A549 (cell line): Measurements from ENCODE around the gene CGB2.

ENCODE experiments used
- CBX2 ChIP-seq: fragments of 200-600 bp; sonication (generic); IDR thresholded peaks from 2 replicates; pipeline ENCODE4 v1.6.1; 2016; ENCODE audit warnings: low read depth, mild to moderate bottlenecking, borderline replicate concordance
- CHD2 ChIP-seq: fragments of 150-350 bp; IDR thresholded peaks from 2 replicates; pipeline ENCODE4 v1.6.1; 2014; ENCODE audit warnings: low read length; ENCODE audit not compliant: partially characterized antibody
- EP300 ChIP-seq, 2 experiments: fragments of >200 bp; sonication (Bioruptor Twin); formaldehyde crosslinking; IDR thresholded peaks; 2 replicates in 1 of 2; 3 replicates in 1 of 2; pipeline ENCODE4 v1.6.1; 2016 to 2017
- ESRRA ChIP-seq: fragments of 150-350 bp; IDR thresholded peaks from 2 replicates; pipeline ENCODE4 v1.6.1; 2014; ENCODE audit warnings: mild to moderate bottlenecking, low read length, borderline replicate concordance
- JUN ChIP-seq, 2 experiments: fragments of >200 bp; sonication (Bioruptor Twin); formaldehyde crosslinking; IDR thresholded peaks; 2 replicates in 1 of 2; 3 replicates in 1 of 2; pipeline ENCODE4 v1.6.1; 2016 to 2017
- MAZ ChIP-seq: fragments of 150-350 bp; IDR thresholded peaks from 2 replicates; pipeline ENCODE4 v1.6.1; 2014; ENCODE audit warnings: antibody characterized with exemption, low read depth, low read length, borderline replicate concordance
- MYC ChIP-seq: IDR thresholded peaks from 2 replicates; pipeline ENCODE4 v1.6.1; 2012; ENCODE audit warnings: mild to moderate bottlenecking, inconsistent platforms, low read length, improper control_type of control experiment, borderline replicate concordance
- PHF8 ChIP-seq: fragments of 200-600 bp; sonication (generic); IDR thresholded peaks from 2 replicates; pipeline ENCODE4 v1.6.1; 2016; ENCODE audit warnings: low read depth, mild to moderate bottlenecking, antibody characterized with exemption, moderate library complexity, borderline replicate concordance
- ZFP36 ChIP-seq: fragments of 450-650 bp; IDR thresholded peaks from 2 replicates; pipeline ENCODE4 v1.6.1; 2014; ENCODE audit warnings: borderline replicate concordance; ENCODE audit not compliant: partially characterized antibody
- TF ChIP-seq, protein P1 (sequence below): fragments of >200 bp; sonication (Bioruptor Twin); formaldehyde crosslinking; IDR thresholded peaks from 3 replicates; pipeline ENCODE4 v1.5.1; 2016
- TF ChIP-seq, protein P2 (sequence below): fragments of 250-450 bp; sonication (Bioruptor Pico); IDR thresholded peaks from 2 replicates; pipeline ENCODE4 v1.5.0; 2021; ENCODE audit warnings: mild to moderate bottlenecking, moderate library complexity, borderline replicate concordance
- TF ChIP-seq, protein P3 (sequence below): fragments of 200-600 bp; sonication (generic); IDR thresholded peaks from 2 replicates; pipeline ENCODE4 v1.6.1; 2016; ENCODE audit warnings: antibody characterized with exemption, mild to moderate bottlenecking, moderate library complexity

DNA sequence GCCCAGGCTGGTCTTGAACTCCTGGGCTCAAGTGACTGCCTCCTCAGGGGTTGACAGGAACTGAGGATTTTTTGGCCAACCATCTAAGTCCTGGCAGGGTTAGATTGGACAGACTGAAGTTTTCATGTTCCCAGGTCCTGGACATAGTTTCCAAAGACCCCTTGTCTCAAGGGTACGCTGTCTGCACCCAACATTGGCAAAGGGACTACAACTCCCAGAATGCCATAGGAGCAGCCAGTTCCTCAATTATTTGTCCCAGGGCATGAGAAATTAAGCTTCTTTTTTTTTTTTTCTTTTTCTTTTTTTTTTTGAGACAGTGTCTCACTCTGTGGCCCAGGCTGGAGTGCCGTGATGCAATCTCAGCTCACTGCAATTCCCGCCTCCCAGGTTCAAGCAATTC is 45.5 kb upstream of the CGB2 start:
- TF ChIP-seq CHD2 = no peak
- no peak for TF ChIP-seq MAZ
- TF ChIP-seq CBX2 = no peak
- no peak for TF ChIP-seq JUN (IDR thresholded peaks at IDR 0.05)
- TF ChIP-seq, protein P1, sequence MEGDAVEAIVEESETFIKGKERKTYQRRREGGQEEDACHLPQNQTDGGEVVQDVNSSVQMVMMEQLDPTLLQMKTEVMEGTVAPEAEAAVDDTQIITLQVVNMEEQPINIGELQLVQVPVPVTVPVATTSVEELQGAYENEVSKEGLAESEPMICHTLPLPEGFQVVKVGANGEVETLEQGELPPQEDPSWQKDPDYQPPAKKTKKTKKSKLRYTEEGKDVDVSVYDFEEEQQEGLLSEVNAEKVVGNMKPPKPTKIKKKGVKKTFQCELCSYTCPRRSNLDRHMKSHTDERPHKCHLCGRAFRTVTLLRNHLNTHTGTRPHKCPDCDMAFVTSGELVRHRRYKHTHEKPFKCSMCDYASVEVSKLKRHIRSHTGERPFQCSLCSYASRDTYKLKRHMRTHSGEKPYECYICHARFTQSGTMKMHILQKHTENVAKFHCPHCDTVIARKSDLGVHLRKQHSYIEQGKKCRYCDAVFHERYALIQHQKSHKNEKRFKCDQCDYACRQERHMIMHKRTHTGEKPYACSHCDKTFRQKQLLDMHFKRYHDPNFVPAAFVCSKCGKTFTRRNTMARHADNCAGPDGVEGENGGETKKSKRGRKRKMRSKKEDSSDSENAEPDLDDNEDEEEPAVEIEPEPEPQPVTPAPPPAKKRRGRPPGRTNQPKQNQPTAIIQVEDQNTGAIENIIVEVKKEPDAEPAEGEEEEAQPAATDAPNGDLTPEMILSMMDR = no peak
- no peak for TF ChIP-seq PHF8
- TF ChIP-seq EP300 (IDR thresholded peaks at IDR 0.05) = no peak
- TF ChIP-seq, protein P2, sequence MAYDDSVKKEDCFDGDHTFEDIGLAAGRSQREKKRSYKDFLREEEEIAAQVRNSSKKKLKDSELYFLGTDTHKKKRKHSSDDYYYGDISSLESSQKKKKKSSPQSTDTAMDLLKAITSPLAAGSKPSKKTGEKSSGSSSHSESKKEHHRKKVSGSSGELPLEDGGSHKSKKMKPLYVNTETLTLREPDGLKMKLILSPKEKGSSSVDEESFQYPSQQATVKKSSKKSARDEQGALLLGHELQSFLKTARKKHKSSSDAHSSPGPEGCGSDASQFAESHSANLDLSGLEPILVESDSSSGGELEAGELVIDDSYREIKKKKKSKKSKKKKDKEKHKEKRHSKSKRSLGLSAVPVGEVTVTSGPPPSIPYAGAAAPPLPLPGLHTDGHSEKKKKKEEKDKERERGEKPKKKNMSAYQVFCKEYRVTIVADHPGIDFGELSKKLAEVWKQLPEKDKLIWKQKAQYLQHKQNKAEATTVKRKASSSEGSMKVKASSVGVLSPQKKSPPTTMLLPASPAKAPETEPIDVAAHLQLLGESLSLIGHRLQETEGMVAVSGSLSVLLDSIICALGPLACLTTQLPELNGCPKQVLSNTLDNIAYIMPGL (CRISPR knock-in tag) = no peak
- TF ChIP-seq, protein P3, sequence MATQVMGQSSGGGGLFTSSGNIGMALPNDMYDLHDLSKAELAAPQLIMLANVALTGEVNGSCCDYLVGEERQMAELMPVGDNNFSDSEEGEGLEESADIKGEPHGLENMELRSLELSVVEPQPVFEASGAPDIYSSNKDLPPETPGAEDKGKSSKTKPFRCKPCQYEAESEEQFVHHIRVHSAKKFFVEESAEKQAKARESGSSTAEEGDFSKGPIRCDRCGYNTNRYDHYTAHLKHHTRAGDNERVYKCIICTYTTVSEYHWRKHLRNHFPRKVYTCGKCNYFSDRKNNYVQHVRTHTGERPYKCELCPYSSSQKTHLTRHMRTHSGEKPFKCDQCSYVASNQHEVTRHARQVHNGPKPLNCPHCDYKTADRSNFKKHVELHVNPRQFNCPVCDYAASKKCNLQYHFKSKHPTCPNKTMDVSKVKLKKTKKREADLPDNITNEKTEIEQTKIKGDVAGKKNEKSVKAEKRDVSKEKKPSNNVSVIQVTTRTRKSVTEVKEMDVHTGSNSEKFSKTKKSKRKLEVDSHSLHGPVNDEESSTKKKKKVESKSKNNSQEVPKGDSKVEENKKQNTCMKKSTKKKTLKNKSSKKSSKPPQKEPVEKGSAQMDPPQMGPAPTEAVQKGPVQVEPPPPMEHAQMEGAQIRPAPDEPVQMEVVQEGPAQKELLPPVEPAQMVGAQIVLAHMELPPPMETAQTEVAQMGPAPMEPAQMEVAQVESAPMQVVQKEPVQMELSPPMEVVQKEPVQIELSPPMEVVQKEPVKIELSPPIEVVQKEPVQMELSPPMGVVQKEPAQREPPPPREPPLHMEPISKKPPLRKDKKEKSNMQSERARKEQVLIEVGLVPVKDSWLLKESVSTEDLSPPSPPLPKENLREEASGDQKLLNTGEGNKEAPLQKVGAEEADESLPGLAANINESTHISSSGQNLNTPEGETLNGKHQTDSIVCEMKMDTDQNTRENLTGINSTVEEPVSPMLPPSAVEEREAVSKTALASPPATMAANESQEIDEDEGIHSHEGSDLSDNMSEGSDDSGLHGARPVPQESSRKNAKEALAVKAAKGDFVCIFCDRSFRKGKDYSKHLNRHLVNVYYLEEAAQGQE = no peak
- no peak for TF ChIP-seq ZFP36
- TF ChIP-seq ESRRA = no peak
- no peak for TF ChIP-seq MYC
